GM06990 (cell line): ENCODE data around the gene GZF1.

ENCODE experiments used
- DNase-seq: peaks from one replicate; pipeline ENCODE4 v3.0.0-alpha.2; 2011; ENCODE audit not compliant: insufficient read length; ENCODE audit errors: extremely low read depth
- H3K27me3 ChIP-seq: replicated peaks from 2 replicates; pipeline ENCODE4 v1.6.0; 2011; ENCODE audit warnings: low read length; ENCODE audit not compliant: control insufficient read depth, insufficient read depth
- H3K36me3 ChIP-seq: 2 replicates; pipeline ENCODE4 v1.5.1; 2011; ENCODE audit warnings: low read length; ENCODE audit not compliant: control insufficient read depth, insufficient read depth
- H3K4me3 ChIP-seq: replicated peaks from 2 replicates; pipeline ENCODE4 v1.5.1; 2011; ENCODE audit warnings: low read depth, mild to moderate bottlenecking, control low read depth, low read length
- CTCF ChIP-seq: IDR thresholded peaks from 2 replicates; pipeline ENCODE4 v1.5.1; 2011; ENCODE audit warnings: low read length, control low read depth, mild to moderate bottlenecking, inconsistent platforms; ENCODE audit not compliant: insufficient read depth, poor library complexity, severe bottlenecking

Gene GZF1

GRCh38 chr20:23360531-23360930, 1.5 kb upstream of the GZF1 start:
- Histone ChIP-seq H3K27me3 (no peaks in the 10 kb centered on the region), H3K36me3 (peaks cover 3% of the 10 kb centered on the region; the same call in 1 of the 2 replicates), H3K4me3 (no peak overlapping the region)
- DNase-seq, result no peak
- TF ChIP-seq CTCF, result no peak

- Histone ChIP-seq H3K27me3 (no peaks in the 10 kb centered on the region), H3K36me3 (peaks cover 3% of the 10 kb centered on the region), H3K4me3 (peak overlapping the region; percentile 70)
- DNase-seq, result no peak
- TF ChIP-seq CTCF, result no peak
Measured at GRCh38 chr20:23361119-23361475, 885 bp upstream of the GZF1 start.

- DNase-seq, result no peak
- TF ChIP-seq CTCF, result no peak
Measured at GRCh38 chr20:23362392-23363256, 642 bp downstream of the GZF1 start.

GRCh38 chr20:23363257-23363649, 1.3 kb downstream of the GZF1 start:
- no peak for TF ChIP-seq CTCF
- Histone ChIP-seq H3K4me3 (peak overlapping the region; percentile 92), H3K36me3 (peaks cover 4% of the 10 kb centered on the region), H3K27me3 (no peaks in the 10 kb centered on the region)
- no peak for DNase-seq

More at GRCh38 chr20:23362392-23363256, 642 bp downstream of the GZF1 start:
- no peaks in the 10 kb centered on the region for H3K27me3 ChIP-seq
- peaks cover 4% of the 10 kb centered on the region for H3K36me3 ChIP-seq
- H3K4me3 ChIP-seq, result peak overlapping the region; percentile 92

GRCh38 chr20:23365390-23366165, 3.6 kb downstream of the GZF1 start:
- H3K36me3 ChIP-seq, result peaks cover 14% of the 10 kb centered on the region
- H3K4me3 ChIP-seq, result no peak overlapping the region
- no peak for TF ChIP-seq CTCF
- no peak for DNase-seq
- no peaks in the 10 kb centered on the region for H3K27me3 ChIP-seq
